H9 (cell line): ENCODE results near the gene BAG2. TPM values are rescaled to one million over a fixed set of nuclear protein-coding genes. Genes with fewer than 3 reads are reported as not detected.

Experiments used
- DNase-seq: peaks from one replicate; pipeline ENCODE4 v3.0.0-alpha.2; 2017
- H2AFZ ChIP-seq: one replicate; pipeline ENCODE4 v1.6.1; 2013; ENCODE audit warnings: mild to moderate bottlenecking, low read length, control low read depth, moderate library complexity
- H2AK5ac ChIP-seq: 2 replicates; pipeline ENCODE4 v1.6.1; 2013; ENCODE audit warnings: low read length, control low read depth, mixed read lengths; ENCODE audit not compliant: insufficient read length
- H2BK120ac ChIP-seq: one replicate; pipeline ENCODE4 v1.6.1; 2013; ENCODE audit warnings: low read depth, mild to moderate bottlenecking, low read length, control low read depth, inconsistent platforms; ENCODE audit not compliant: poor library complexity, severe bottlenecking
- H2BK12ac ChIP-seq: 2 replicates; pipeline ENCODE4 v1.6.1; 2013; ENCODE audit warnings: low read length, control low read depth, mixed read lengths, low read depth; ENCODE audit not compliant: insufficient read length
- H2BK15ac ChIP-seq: 2 replicates; pipeline ENCODE4 v1.6.1; 2013; ENCODE audit warnings: low read depth, low read length, control low read depth
- H2BK20ac ChIP-seq: one replicate; pipeline ENCODE4 v1.6.1; 2013; ENCODE audit warnings: low read depth, mild to moderate bottlenecking, low read length, control low read depth, inconsistent platforms; ENCODE audit not compliant: poor library complexity, severe bottlenecking
- H2BK5ac ChIP-seq: 2 replicates; pipeline ENCODE4 v1.6.1; 2013; ENCODE audit warnings: low read length, control low read depth, mixed read lengths; ENCODE audit not compliant: insufficient read length
- H3K14ac ChIP-seq: 2 replicates; pipeline ENCODE4 v1.6.1; 2013; ENCODE audit warnings: low read length, control low read depth; ENCODE audit not compliant: insufficient read depth
- H3K18ac ChIP-seq: 2 replicates; pipeline ENCODE4 v1.6.1; 2013; ENCODE audit warnings: low read depth, mild to moderate bottlenecking, mixed read lengths, low read length, control low read depth; ENCODE audit not compliant: insufficient read length
- H3K23ac ChIP-seq: 2 replicates; pipeline ENCODE4 v1.6.1; 2013; ENCODE audit warnings: low read length, control low read depth, mixed read lengths, low read depth; ENCODE audit not compliant: insufficient read length
- H3K23me2 ChIP-seq: 2 replicates; pipeline ENCODE4 v1.6.1; 2013; ENCODE audit warnings: low read depth, mild to moderate bottlenecking, mixed read lengths, low read length, control low read depth; ENCODE audit not compliant: insufficient read length, poor library complexity, severe bottlenecking
- H3K27ac ChIP-seq: 2 replicates; pipeline ENCODE4 v1.5.1; 2013; ENCODE audit warnings: low read length, control low read depth, mixed read lengths, low read depth; ENCODE audit not compliant: insufficient read length
- H3K27me3 ChIP-seq: 2 replicates; pipeline ENCODE4 v1.6.1; 2013; ENCODE audit warnings: low read length, control low read depth, inconsistent platforms; ENCODE audit not compliant: insufficient read depth
- H3K4ac ChIP-seq: 2 replicates; pipeline ENCODE4 v1.6.1; 2013; ENCODE audit warnings: low read depth, mild to moderate bottlenecking, control low read depth, inconsistent platforms, low read length, moderate library complexity
- H3K4me1 ChIP-seq: 2 replicates; pipeline ENCODE4 v1.6.1; 2013; ENCODE audit warnings: low read length, control low read depth, inconsistent platforms; ENCODE audit not compliant: insufficient read depth
- H3K4me2 ChIP-seq: 2 replicates; pipeline ENCODE4 v1.6.1; 2013; ENCODE audit warnings: low read length, control low read depth, mixed read lengths; ENCODE audit not compliant: insufficient read length, insufficient read depth
- H3K56ac ChIP-seq: 2 replicates; pipeline ENCODE4 v1.6.1; 2013; ENCODE audit warnings: low read depth, mild to moderate bottlenecking, mixed read lengths, low read length, control low read depth; ENCODE audit not compliant: insufficient read length
- H3K79me1 ChIP-seq: 2 replicates; pipeline ENCODE4 v1.6.1; 2013; ENCODE audit warnings: low read depth, mild to moderate bottlenecking, moderate library complexity, low read length, control low read depth, inconsistent platforms; ENCODE audit not compliant: insufficient read depth, poor library complexity, severe bottlenecking
- H3K79me2 ChIP-seq: 2 replicates; pipeline ENCODE4 v1.6.1; 2013; ENCODE audit warnings: low read length, control low read depth, inconsistent platforms; ENCODE audit not compliant: insufficient read depth
- H3K9ac ChIP-seq: 2 replicates; pipeline ENCODE4 v1.6.1; 2013; ENCODE audit warnings: low read length, control low read depth, mixed read lengths; ENCODE audit not compliant: insufficient read length; ENCODE audit errors: extremely low read depth
- H3K9me3 ChIP-seq: one replicate; pipeline ENCODE4 v1.6.1; 2013; ENCODE audit warnings: low read depth, low read length, inconsistent platforms; ENCODE audit not compliant: control insufficient read depth
- H3T11ph ChIP-seq: one replicate; pipeline ENCODE4 v1.6.1; 2013; ENCODE audit warnings: mild to moderate bottlenecking, low read length, control low read depth, inconsistent platforms
- H4K20me1 ChIP-seq: one replicate; pipeline ENCODE4 v1.6.1; 2013; ENCODE audit not compliant: control insufficient read depth, insufficient read length, insufficient read depth
- H4K5ac ChIP-seq: 2 replicates; pipeline ENCODE4 v1.6.1; 2013; ENCODE audit warnings: low read depth, mild to moderate bottlenecking, mixed read lengths, low read length, control low read depth; ENCODE audit not compliant: insufficient read length
- H4K8ac ChIP-seq: replicated peaks from 2 replicates; pipeline ENCODE4 v1.6.1; 2013; ENCODE audit warnings: low read length, control low read depth, mixed read lengths, low read depth; ENCODE audit not compliant: insufficient read length
- H4K91ac ChIP-seq: 2 replicates; pipeline ENCODE4 v1.6.1; 2013; ENCODE audit warnings: low read depth, mild to moderate bottlenecking, moderate library complexity, mixed read lengths, low read length, control low read depth; ENCODE audit not compliant: insufficient read length
- H3K27ac Mint-ChIP-seq, 3 experiments: 2 replicates in 2 of 3; 3 replicates in 1 of 3; pipeline ENCODE4 v1.8.0; 2020 to 2021; ENCODE audit warnings: mixed read lengths in 3 of 3, mild to moderate bottlenecking in 1 of 3, moderate library complexity in 1 of 3
- H3K27me3 Mint-ChIP-seq: 2 replicates; pipeline ENCODE4 v1.8.0; 2021; ENCODE audit warnings: low read depth, mild to moderate bottlenecking, moderate library complexity, mixed read lengths
- H3K36me3 Mint-ChIP-seq, 3 experiments: 2 replicates in 2 of 3; 3 replicates in 1 of 3; pipeline ENCODE4 v1.8.0; 2020 to 2021; ENCODE audit warnings: low read depth in 3 of 3, mixed read lengths in 3 of 3; ENCODE audit not compliant: insufficient read depth in 1 of 3
- H3K4me1 Mint-ChIP-seq, 2 experiments: 2 replicates each; pipeline ENCODE4 v1.8.0; 2020; ENCODE audit warnings: mixed read lengths in 2 of 2
- H3K4me3 Mint-ChIP-seq, 2 experiments: 2 replicates in 1 of 2; 3 replicates in 1 of 2; pipeline ENCODE4 v1.8.0; 2020 to 2021; ENCODE audit warnings: mild to moderate bottlenecking in 2 of 2, mixed read lengths in 2 of 2, moderate library complexity in 1 of 2
- H3K9me3 Mint-ChIP-seq, 2 experiments: 2 replicates in 1 of 2; 3 replicates in 1 of 2; pipeline ENCODE4 v1.8.0; 2020; ENCODE audit warnings: mild to moderate bottlenecking in 2 of 2, mixed read lengths in 2 of 2, moderate library complexity in 1 of 2
- CTCF ChIP-seq: fragments of 200-600 bp; sonication (generic); conservative IDR thresholded peaks from 3 replicates; pipeline ENCODE4 v1.8.0; 2021; ENCODE audit warnings: antibody characterized with exemption, mild to moderate bottlenecking
- WGBS: extraction: QIAGEN DNeasy Blood & Tissue Kit; methylation state at CpG from one replicate; pipeline ENCODE4 v1.1.7; 2013; ENCODE audit warnings: missing lambda C conversion rate, low lambda C conversion rate, mixed read lengths; ENCODE audit not compliant: insufficient read length; ENCODE audit errors: extremely low coverage; 5-methylcytosine and 5-hydroxymethylcytosine counted together
- total RNA-seq: library from RNA; stranded (reverse); gene quantifications from 2 replicates; pipeline ENCODE4 v1.2.1, GENCODE V29; 2021

The BAG2 gene
- total RNA-seq, 1 experiment from 2014 or later = 8.4 TPM

- Mint-ChIP-seq H3K4me3 (no peak overlapping the region), H3K4me1 (no peaks in the 10 kb centered on the region), H3K27ac (no peak overlapping the region), H3K36me3 (peaks cover 6 to 33% (median 33%) of the 10 kb centered on the region in 3 experiments; a peak in 6 of 7 replicates), H3K9me3 (no peaks in the 10 kb centered on the region), H3K27me3 (no peaks in the 10 kb centered on the region)
- no peak overlapping the region for H3K18ac ChIP-seq
- no peaks in the 10 kb centered on the region for H3K27me3 ChIP-seq
- WGBS = no CpG with 5 or more reads among the region's 2 CpGs
- H3K56ac ChIP-seq = no peak overlapping the region
- no peaks in the 10 kb centered on the region for H4K20me1 ChIP-seq
- H4K8ac ChIP-seq = no peak overlapping the region
- no peak overlapping the region for H2BK120ac ChIP-seq
- no peaks in the 10 kb centered on the region; the same call in 1 of the 2 replicates for H3K79me2 ChIP-seq
- H3K27ac ChIP-seq = no peak overlapping the region
- no peak overlapping the region for H3T11ph ChIP-seq
- no peak overlapping the region for H3K4ac ChIP-seq
- H2BK15ac ChIP-seq = no peak overlapping the region
- no peaks in the 10 kb centered on the region for H3K9me3 ChIP-seq
- no peak for DNase-seq
- H4K5ac ChIP-seq = no peak overlapping the region
- no peaks in the 10 kb centered on the region for H3K4me1 ChIP-seq
- no peak for TF ChIP-seq CTCF
- H2BK5ac ChIP-seq = no peak overlapping the region
- H2AK5ac ChIP-seq = no peak overlapping the region
- H2AFZ ChIP-seq = no peak overlapping the region
- no peak overlapping the region for H4K91ac ChIP-seq
- no peak overlapping the region for H3K23ac ChIP-seq
- H3K4me2 ChIP-seq = no peak overlapping the region
- H3K14ac ChIP-seq = no peak overlapping the region
- H2BK12ac ChIP-seq = no peak overlapping the region
- H3K23me2 ChIP-seq = no peaks in the 10 kb centered on the region
- no peak overlapping the region for H3K9ac ChIP-seq
- H2BK20ac ChIP-seq = no peak overlapping the region
- H3K79me1 ChIP-seq = no peaks in the 10 kb centered on the region
Measured at GRCh38 chr6:57137350-57137749, 34.8 kb upstream of the BAG2 start.
